ENCODE data around the gene SLC44A1.

Gene SLC44A1

DNA sequence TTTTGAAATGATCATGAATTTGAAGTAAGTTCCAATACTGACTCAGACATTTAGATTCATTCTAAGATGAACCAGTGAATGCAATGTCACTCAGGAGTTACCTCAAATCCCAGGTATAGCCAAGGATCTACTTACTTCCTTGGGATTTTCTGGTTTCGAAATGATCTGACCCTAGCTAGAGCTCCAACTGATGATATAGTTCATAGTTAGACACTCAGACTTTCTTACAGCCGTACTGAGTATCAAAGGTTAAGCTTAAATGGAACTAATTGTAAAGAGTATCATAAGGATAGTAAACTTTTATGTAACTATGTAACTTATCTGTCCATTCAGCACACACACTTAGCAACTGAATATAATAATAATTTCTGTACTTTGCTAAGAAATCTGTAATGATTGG, 119.4 kb downstream of the SLC44A1 start:
- in situ Hi-C loops (cut with MboI; ENCODE audit: low sequenced_read_pairs, unreplicated experiment) = no loop called here
- no peak for DNase-seq (ENCODE audit: low spot score)
- no peak for TF ChIP-seq CTCF (IDR thresholded peaks at IDR 0.05; ENCODE audit: borderline replicate concordance, control extremely low read depth, extremely low read depth, insufficient read depth, missing control alignments)

DNA sequence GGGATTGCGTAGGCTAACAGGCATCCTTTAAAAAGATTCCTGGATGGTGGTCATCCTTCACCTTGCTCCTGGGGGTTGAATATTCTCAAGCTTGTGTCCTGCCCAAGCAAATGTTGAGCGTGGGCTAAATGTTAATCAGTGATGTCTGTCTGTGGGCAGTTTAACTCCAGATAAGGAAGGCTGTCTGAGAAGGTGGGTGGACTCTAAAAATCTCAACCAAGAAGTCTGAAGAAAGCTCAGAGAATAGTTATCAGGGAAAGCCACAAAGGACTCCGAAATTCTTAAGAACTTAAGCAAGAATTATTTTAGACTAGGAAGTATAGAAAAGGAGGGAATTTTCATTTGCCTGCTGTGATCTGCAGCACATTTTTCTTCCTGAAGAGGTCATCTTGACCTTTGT, 125.5 kb downstream of the SLC44A1 start:
- in situ Hi-C loops (cut with MboI; ENCODE audit: low sequenced_read_pairs, unreplicated experiment) = no loop called here
- no peak for DNase-seq (ENCODE audit: low spot score)
- TF ChIP-seq CTCF (IDR thresholded peaks at IDR 0.05; ENCODE audit: borderline replicate concordance, control extremely low read depth, extremely low read depth, insufficient read depth, missing control alignments) = no peak

DNA sequence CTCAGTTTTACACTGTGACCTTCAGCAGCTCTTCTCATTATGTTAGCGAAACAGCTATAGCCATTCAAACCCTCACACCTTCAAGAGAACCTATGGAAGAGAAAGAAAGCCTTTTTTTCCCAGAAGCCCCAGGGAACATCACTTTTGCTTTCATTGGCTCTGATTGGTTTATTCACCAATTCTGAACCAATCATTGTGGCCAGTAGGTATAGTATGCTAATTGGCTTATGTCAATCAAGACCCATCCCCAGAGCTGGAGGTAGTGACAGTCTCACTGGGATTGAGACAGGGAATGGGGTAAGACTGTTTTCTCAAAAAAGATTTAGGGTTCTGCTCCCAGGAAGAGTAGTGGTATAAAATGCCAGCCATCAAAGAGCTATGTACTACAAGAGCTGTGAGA, 129.3 kb downstream of the SLC44A1 start:
- in situ Hi-C loops (cut with MboI; ENCODE audit: low sequenced_read_pairs, unreplicated experiment) = no loop called here
- DNase-seq (ENCODE audit: low spot score) = no peak
- no peak for TF ChIP-seq CTCF (IDR thresholded peaks at IDR 0.05; ENCODE audit: borderline replicate concordance, control extremely low read depth, extremely low read depth, insufficient read depth, missing control alignments)

DNA sequence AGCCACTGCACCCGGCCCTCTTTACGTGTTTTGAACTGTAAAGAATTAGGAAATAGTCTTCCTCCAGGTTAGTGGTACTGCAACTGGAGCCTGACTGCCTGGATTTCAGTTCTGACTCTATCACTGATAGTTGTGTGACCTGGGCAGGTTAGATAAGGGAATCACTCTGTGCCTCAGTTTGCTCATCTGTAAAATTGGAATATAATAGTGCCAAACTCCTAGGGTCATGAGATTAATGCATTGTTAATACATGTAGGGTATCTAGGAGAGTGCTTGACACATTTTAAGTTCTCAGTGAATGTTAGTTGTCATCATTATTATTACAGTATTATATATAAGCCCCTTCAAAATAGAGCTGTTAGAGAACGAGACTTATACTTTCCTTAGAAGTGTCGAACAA, 130.9 kb downstream of the SLC44A1 start:
- no peak for TF ChIP-seq CTCF (IDR thresholded peaks at IDR 0.05; ENCODE audit: borderline replicate concordance, control extremely low read depth, extremely low read depth, insufficient read depth, missing control alignments)
- in situ Hi-C loops (cut with MboI; ENCODE audit: low sequenced_read_pairs, unreplicated experiment) = no loop called here
- no peak for DNase-seq (ENCODE audit: low spot score)

DNA sequence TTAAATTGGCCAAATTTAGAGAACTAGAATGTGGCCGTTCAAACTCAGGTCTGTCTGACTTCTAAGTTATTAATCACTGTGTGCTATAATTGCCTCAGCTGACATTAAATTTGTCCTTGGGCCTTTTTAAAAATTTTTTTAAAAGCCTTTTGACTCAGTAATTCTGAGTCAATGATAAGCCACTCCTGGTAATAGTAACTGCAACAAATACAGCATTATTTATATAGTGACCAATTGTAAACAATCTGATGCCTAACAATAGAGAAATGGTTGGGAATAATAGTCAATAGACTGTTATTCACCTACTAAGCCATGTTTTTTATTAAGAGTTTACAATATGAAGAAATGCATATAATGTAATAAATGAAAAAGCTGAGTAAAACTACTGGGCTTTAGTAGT, 132.4 kb downstream of the SLC44A1 start:
- in situ Hi-C loops (cut with MboI; ENCODE audit: low sequenced_read_pairs, unreplicated experiment) = no loop called here
- TF ChIP-seq CTCF (IDR thresholded peaks at IDR 0.05; ENCODE audit: borderline replicate concordance, control extremely low read depth, extremely low read depth, insufficient read depth, missing control alignments) = no peak
- no peak for DNase-seq (ENCODE audit: low spot score)

DNA sequence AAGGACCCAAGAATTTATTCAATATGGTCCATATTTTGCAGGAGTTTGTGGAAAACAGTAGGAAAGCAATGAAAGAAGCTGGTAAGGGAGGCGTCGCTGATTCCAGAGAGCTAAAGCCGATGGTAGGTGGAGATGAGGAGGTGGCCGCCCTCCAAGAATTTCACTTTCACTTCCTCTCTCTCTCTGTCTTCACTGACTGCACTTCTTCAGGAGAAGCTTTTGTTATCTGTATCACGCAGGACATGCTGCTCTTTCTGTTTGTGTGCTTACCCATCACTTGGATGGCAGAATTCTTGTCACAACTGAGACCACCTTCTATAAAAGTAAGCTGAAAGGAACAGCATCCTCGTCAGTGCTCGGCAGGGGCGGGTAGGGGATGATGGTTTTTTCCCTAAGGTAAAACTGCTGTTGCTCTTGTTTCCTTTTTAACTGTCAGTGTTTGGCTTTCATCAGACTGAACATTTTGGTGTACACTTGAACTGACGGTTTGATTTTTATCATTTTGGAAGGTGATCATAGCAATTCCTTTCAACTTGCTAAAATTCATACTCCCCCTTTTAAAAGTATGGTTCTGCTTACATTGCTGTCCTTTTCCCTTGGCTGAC, 141.0 kb downstream of the SLC44A1 start:
- TF ChIP-seq CTCF (IDR thresholded peaks at IDR 0.05; ENCODE audit: borderline replicate concordance, control extremely low read depth, extremely low read depth, insufficient read depth, missing control alignments) = no peak
- in situ Hi-C loops (cut with MboI; ENCODE audit: low sequenced_read_pairs, unreplicated experiment) = no loop called here
- DNase-seq (ENCODE audit: low spot score) = peak; percentile 49

DNA sequence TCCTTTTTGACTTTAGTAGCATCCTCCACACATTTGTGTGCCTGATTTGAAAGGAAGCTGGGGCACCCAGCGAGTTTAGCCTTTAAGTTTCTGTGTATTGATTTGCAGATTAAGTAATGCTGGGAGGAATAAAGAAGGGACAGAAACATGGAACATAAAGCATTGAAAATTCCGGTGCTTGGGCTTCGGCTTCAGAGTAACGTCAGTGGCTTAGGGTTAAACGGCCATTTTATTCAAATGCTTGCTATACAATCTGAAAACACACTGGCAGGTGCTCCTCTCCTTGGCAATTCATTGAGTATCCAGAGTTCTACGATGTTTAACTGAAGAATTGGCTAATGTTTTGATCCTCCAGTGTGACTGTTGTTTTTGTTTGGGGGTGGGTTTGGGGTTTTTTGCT, 145.3 kb downstream of the SLC44A1 start:
- TF ChIP-seq CTCF (IDR thresholded peaks at IDR 0.05; ENCODE audit: borderline replicate concordance, control extremely low read depth, extremely low read depth, insufficient read depth, missing control alignments) = no peak
- in situ Hi-C loops (cut with MboI; ENCODE audit: low sequenced_read_pairs, unreplicated experiment) = no loop called here
- no peak for DNase-seq (ENCODE audit: low spot score)

Measured in GM13976 (cell line).